K562 (cell line): ENCODE measurements around the gene MMP24. TPM values are rescaled to one million over a fixed set of nuclear protein-coding genes. Genes with fewer than 3 reads are reported as not detected.

Experiments
- ATAC-seq: fragments of 200-7000 bp; cut with Tn5 transposase; 3 replicates; pipeline ENCODE4 v1.9.1; 2020; ENCODE audit warnings: moderate library complexity
- BruUV-seq: library from RNA; stranded (reverse); fragments of 400-500 nt; replicated peaks from 2 replicates; lab custom pipeline; 2021; lab: Mats Ljungman, UMichigan
- CTCF ChIA-PET: fragments of 300-600 bp; formaldehyde crosslinking; extraction: SDS; loops from one replicate; lab custom pipeline; 2021; ENCODE audit warnings: low intra/inter-chr PET ratio; lab: Yijun Ruan, JAX
- POLR2A ChIA-PET: fragments of 300-600, 350-650 bp; sonication (Branson Sonifier 250); formaldehyde crosslinking; extraction: SDS; loops from one replicate; lab custom pipeline; 2021; ENCODE audit warnings: antibody characterized with exemption, inconsistent platforms; lab: Yijun Ruan, JAX
- DNase-seq, 4 experiments: peaks; one replicate each; pipeline versions ENCODE4 v3.0.0 to v3.0.0-alpha.2; 2011 to 2018; ENCODE audit warnings: low spot score in 3 of 4, mixed read lengths in 3 of 4; ENCODE audit errors: extremely low read depth in 1 of 4
- FAIRE-seq: peaks from 2 replicates; lab custom pipeline; 2011; peaks lifted over from hg19 to GRCh38; lab: Jason Lieb, UNC
- H2AFZ ChIP-seq: 2 replicates; pipeline ENCODE4 v1.6.0; 2011; ENCODE audit warnings: low read depth, low read length, control low read depth, inconsistent platforms
- H3K27ac ChIP-seq: fragments of 200-600 bp; 3 replicates; pipeline ENCODE4 v1.8.0; 2011; ENCODE audit warnings: low read depth, mild to moderate bottlenecking, control low read depth, inconsistent platforms, low read length, moderate library complexity, mixed read lengths; ENCODE audit errors: extremely low read depth
- H3K27me3 ChIP-seq, 2 experiments: fragments of 300-600 bp in 1 of 2; 2 replicates in 1 of 2; 3 replicates in 1 of 2; pipeline versions ENCODE4 v1.6.0 to v1.8.0; 2011; ENCODE audit warnings: inconsistent platforms in 2 of 2, low read length in 2 of 2, mild to moderate bottlenecking in 1 of 2, mixed read lengths in 1 of 2, moderate library complexity in 1 of 2; ENCODE audit not compliant: control insufficient read depth in 2 of 2, insufficient read depth in 2 of 2
- H3K36me3 ChIP-seq: fragments of 300-600 bp; 3 replicates; pipeline ENCODE4 v1.8.0; 2011; ENCODE audit warnings: mild to moderate bottlenecking, low read length, inconsistent platforms; ENCODE audit not compliant: control insufficient read depth, insufficient read depth
- H3K4me1 ChIP-seq, 2 experiments: fragments of 200-600 bp in 1 of 2; replicated peaks in 1 of 2; 2 replicates in 1 of 2; 3 replicates in 1 of 2; pipeline versions ENCODE4 v1.5.1 to v1.8.0; 2011; ENCODE audit warnings: inconsistent platforms in 2 of 2, low read length in 2 of 2, mild to moderate bottlenecking in 1 of 2, mixed read lengths in 1 of 2, moderate library complexity in 1 of 2; ENCODE audit not compliant: control insufficient read depth in 2 of 2, insufficient read depth in 2 of 2
- H3K4me2 ChIP-seq: 2 replicates; pipeline ENCODE4 v1.6.1; 2011; ENCODE audit warnings: low read length, control low read depth, inconsistent platforms, mixed read lengths; ENCODE audit not compliant: insufficient read depth
- H3K4me3 ChIP-seq: fragments of 200-600 bp; sonication (generic), shearing (Covaris generic); 2 replicates; pipeline ENCODE4 v1.5.1; 2016; ENCODE audit warnings: control low read depth, inconsistent platforms
- H3K79me2 ChIP-seq: fragments of 200-600 bp; 3 replicates; pipeline ENCODE4 v1.8.0; 2011; ENCODE audit warnings: low read length, inconsistent platforms; ENCODE audit not compliant: control insufficient read depth, insufficient read depth
- H3K9ac ChIP-seq, 2 experiments: 2 replicates each; pipeline versions ENCODE4 v1.6.0 to v1.6.1; 2011; ENCODE audit warnings: low read depth in 2 of 2, low read length in 2 of 2, control low read depth in 1 of 2, inconsistent platforms in 1 of 2, mild to moderate bottlenecking in 1 of 2, mixed read lengths in 1 of 2; ENCODE audit not compliant: insufficient read depth in 1 of 2
- H3K9me1 ChIP-seq: one replicate; pipeline ENCODE4 v1.6.0; 2011; ENCODE audit warnings: inconsistent platforms, mild to moderate bottlenecking, low read length, moderate library complexity; ENCODE audit not compliant: control insufficient read depth, insufficient read depth
- H3K9me3 ChIP-seq: replicated peaks from 2 replicates; pipeline ENCODE4 v1.5.1; 2011; ENCODE audit warnings: low read depth, low read length, inconsistent platforms; ENCODE audit not compliant: control insufficient read depth, insufficient read depth
- H4K20me1 ChIP-seq: replicated peaks from 2 replicates; pipeline ENCODE4 v1.6.1; 2011; ENCODE audit warnings: low read length, inconsistent platforms, mixed read lengths; ENCODE audit not compliant: control insufficient read depth, insufficient read depth
- EHMT2 ChIP-seq: fragments of 450-650 bp; IDR thresholded peaks from 2 replicates; pipeline ENCODE4 v1.6.1; 2018; ENCODE audit warnings: antibody characterized with exemption
- HIVEP1 ChIP-seq: fragments of 250-450 bp; sonication (Bioruptor Pico); IDR thresholded peaks from 2 replicates; pipeline ENCODE4 v1.4.0; 2020; ENCODE audit warnings: mild to moderate bottlenecking
- PBX2 ChIP-seq, 2 experiments: IDR thresholded peaks in 1 of 2; conservative IDR thresholded peaks in 1 of 2; 2 replicates each; pipeline ENCODE4 v1.6.1; 2016; ENCODE audit warnings: low read depth in 2 of 2, mild to moderate bottlenecking in 1 of 2, missing compliant biosample characterization in 1 of 2, missing genetic modification characterization in 1 of 2, moderate library complexity in 1 of 2
- PHB2 ChIP-seq: fragments of 450-650 bp; IDR thresholded peaks from 2 replicates; pipeline ENCODE4 v1.6.1; 2017; ENCODE audit warnings: low read depth
- RNF2 ChIP-seq: sonication (generic); IDR thresholded peaks from 2 replicates; pipeline ENCODE4 v1.6.1; 2016
- RUNX1 ChIP-seq: sonication (generic); IDR thresholded peaks from 2 replicates; pipeline ENCODE4 v1.6.1; 2016; ENCODE audit warnings: antibody characterized with exemption, low read depth
- TGIF2 ChIP-seq: sonication (generic); formaldehyde crosslinking; IDR thresholded peaks from 2 replicates; pipeline ENCODE4 v1.8.1; 2022; ENCODE audit warnings: mild to moderate bottlenecking, missing genetic modification reagents, moderate library complexity
- ZBTB12 ChIP-seq: fragments of 250-450 bp; sonication (Bioruptor Pico); IDR thresholded peaks from 2 replicates; pipeline ENCODE4 v1.4.0; 2020
- ZNF121 ChIP-seq: sonication (generic); formaldehyde crosslinking; conservative IDR thresholded peaks from 2 replicates; pipeline ENCODE4 v1.8.0; 2022; ENCODE audit warnings: missing genetic modification reagents
- ZNF224 ChIP-seq: sonication (generic); formaldehyde crosslinking; IDR thresholded peaks from 2 replicates; pipeline ENCODE4 v1.8.0; 2022; ENCODE audit warnings: mild to moderate bottlenecking, missing genetic modification reagents
- ZNF695 ChIP-seq: fragments of 450-650 bp; formaldehyde crosslinking; IDR thresholded peaks from 2 replicates; pipeline ENCODE4 v1.4.0; 2020; ENCODE audit warnings: mild to moderate bottlenecking, moderate library complexity
- WGBS: fragments of 100-300 bp; shearing (Covaris generic); methylation state at CpG from one replicate; pipeline ENCODE4 v1.1.6; 2016; ENCODE audit warnings: low coverage, mixed read lengths; ENCODE audit not compliant: insufficient coverage; ENCODE audit errors: missing lambda C conversion rate; 5-methylcytosine and 5-hydroxymethylcytosine counted together
- in situ Hi-C: fragments of 300-500 bp; cut with MboI; formaldehyde crosslinking; loops from 4 replicates; pipeline ENCODE4 v1.15.0; 2018; ENCODE audit warnings: inconsistent platforms, mixed read lengths
- intact Hi-C: fragments of 100-400 bp; cut with micrococcal nuclease; formaldehyde crosslinking; loops from 2 replicates; pipeline ENCODE4 v1.14.2; 2022
- polyA plus RNA-seq, 8 experiments: library from polyadenylated mRNA; depleted of rRNA in 4 of 8; stranded (reverse) in 5 of 8; unstranded in 3 of 8; fragments of >200 nt; fragmentation: Nextera tagmentation in 2 of 8; fragmentation: Illumina TruSeq in 1 of 8; extraction: Ambion mirVana in 2 of 8; extraction: Trizol in 1 of 8; gene quantifications; 2 replicates each; pipeline versions ENCODE4 v1.2.1 to v1.2.3, GENCODE V29; 2011 to 2014; ENCODE audit warnings: inconsistent platforms in 1 of 8, missing spikeins in 1 of 8
- total RNA-seq, 7 experiments: library from RNA; depleted of rRNA in 6 of 7; stranded (reverse); fragments of >200 nt in 6 of 7; fragmentation: Illumina TruSeq in 2 of 7; extraction: Trizol in 2 of 7; gene quantifications; 2 replicates each; pipeline versions ENCODE4 v1.2.1 to v1.2.3, GENCODE V29; 2011 to 2021; ENCODE audit warnings: low replicate concordance in 1 of 7

Gene MMP24
- total and polyA plus RNA-seq, 9 of the 15 experiments (the other 6 are each of a cell fraction or from before 2014, with no cell fraction given) = 0.03 to 0.07 (median 0.03) TPM; not detected in 6

DNA sequence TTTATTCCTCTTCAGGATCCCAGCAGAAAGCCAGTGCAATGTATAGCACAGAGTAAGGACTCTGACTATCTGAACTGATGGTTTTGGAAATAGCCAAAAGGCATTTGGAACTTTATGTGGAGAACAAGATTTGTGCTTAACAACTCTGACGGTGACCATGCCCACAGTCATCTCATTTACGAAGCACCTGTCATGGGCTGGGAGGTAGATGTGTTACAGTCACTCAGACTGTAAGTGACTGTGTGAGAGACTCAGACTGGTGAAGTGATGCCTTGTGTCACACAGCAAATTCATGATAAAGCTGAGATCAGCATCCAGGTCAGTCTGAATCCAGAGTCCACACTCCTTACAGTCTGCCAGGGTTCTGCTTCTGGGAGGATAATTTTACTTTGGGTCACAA, 89.6 kb downstream of the MMP24 start:
- H3K36me3 ChIP-seq = peaks cover 7% of the 10 kb centered on the region
- no peak overlapping the region for H3K27ac ChIP-seq
- H3K4me3 ChIP-seq = no peak overlapping the region
- H4K20me1 ChIP-seq = no peaks in the 10 kb centered on the region
- H3K4me1 ChIP-seq = peaks cover 4 to 20% of the 10 kb centered on the region in 2 experiments; a peak in 4 of 5 replicates
- H3K9me3 ChIP-seq = no peaks in the 10 kb centered on the region
- ATAC-seq (no peak), DNase-seq (no peak), FAIRE-seq (no peak)
- in situ Hi-C loops = loop anchor here (25.0 kb wide), 1 partner anchor 121 kb away; the partner anchor contains the start of gene GDF5
- 85% methylated on average over 2 of the region's 2 CpGs for WGBS
- H3K79me2 ChIP-seq = no peaks in the 10 kb centered on the region
- no peak overlapping the region for H2AFZ ChIP-seq
- no peak overlapping the region for H3K9ac ChIP-seq
- POLR2A ChIA-PET = no interaction called here
- no peak overlapping the region for H3K4me2 ChIP-seq
- TF ChIP-seq EHMT2 (no peak), ZNF224 (no peak), RNF2 (no peak), ZBTB12 (CRISPR knock-in tag) (no peak), PBX2 (CRISPR knock-in tag; IDR thresholded peaks at IDR 0.05; ENCODE audit: low read depth) (no peak), PBX2 (tag; conservative IDR thresholded peaks at IDR 0.05; ENCODE audit: low read depth) (no peak), PHB2 (no peak), RUNX1 (no peak), HIVEP1 (CRISPR knock-in tag) (no peak), ZNF695 (CRISPR knock-in tag) (no peak), TGIF2 (no peak), ZNF121 (CRISPR knock-in tag) (no peak)
- BruUV-seq = no TSS peak
- no peaks in the 10 kb centered on the region for H3K9me1 ChIP-seq
- intact Hi-C loops = no loop called here
- no peaks in the 10 kb centered on the region for H3K27me3 ChIP-seq
- CTCF ChIA-PET = no interaction called here
